ENCODE results near the gene DLG4.

DLG4 gene

DNA sequence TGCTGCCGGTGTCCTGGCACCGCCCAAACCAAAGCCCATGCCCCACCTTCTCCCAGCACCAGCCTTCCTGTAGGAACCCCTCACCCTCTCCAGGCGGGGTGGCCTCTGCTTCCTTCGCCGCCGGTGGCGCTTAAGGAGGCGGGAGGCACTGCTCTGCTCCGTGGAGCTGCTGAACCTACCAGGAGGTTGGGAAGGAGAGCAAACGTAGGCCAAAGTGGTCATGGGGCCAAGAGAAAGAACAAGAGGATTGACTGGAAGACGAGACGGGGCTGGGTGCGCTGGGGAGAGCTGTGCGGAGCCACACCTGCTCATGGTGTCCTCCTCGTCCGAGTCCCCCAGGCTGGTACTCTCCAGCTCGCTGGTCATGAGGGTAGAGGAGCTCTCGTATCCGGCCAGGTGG is 9.9 kb upstream of the DLG4 start:
- DNase-seq (ENCODE audit: low spot score): no peak

- DNase-seq (ENCODE audit: low spot score): no peak
Observed at GRCh38 chr17:7228920-7229319, 9.3 kb upstream of the DLG4 start.

DNA sequence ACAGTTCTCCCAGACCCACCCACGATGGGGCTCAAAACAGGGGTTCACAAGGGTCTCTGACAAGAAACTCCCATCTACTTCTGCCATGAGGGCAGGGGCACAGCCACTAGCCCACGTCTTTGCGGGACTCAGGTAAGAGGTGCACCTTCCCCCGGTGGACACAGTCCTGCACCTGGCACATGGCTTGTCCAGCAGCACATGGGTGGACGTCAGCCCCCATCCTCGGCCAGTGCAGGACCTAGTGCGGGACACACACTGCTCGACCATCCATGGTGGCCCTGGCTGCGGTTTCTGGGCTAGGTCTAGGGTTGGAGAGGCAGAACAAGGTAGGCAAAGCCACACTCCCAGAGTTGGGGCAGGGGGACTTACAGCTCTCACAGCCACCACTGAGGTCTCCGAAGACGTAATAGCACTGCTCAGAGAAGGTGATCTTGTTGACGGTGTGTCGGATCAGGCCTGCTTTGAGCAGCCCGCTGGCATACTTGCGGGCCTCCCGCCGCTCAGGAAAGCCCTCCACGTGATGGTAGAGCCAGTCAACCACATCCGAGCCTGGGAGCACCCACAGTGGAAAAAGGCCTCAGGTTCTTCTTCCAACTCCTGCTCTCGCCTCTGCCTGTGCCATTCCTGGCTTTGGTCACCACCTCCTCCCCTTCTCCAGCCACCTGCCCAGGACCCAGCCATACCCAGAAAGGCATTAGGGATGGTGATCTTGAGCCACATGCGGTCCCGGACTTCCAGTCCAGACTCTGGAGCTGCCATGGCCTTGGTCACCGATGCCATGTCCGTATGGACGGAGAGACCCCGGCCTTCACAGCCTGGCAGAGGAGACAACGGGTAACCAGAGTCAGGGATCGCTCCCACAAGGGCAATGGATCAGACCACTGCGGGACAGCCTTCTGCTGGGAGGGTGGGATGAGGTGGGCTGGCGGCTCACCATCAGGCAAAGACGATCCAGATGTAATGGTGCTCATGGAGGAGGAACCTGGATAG is 7.4 kb upstream of the DLG4 start:
- DNase-seq (ENCODE audit: low spot score): no peak

- no peak for DNase-seq (ENCODE audit: low spot score)
Observed at GRCh38 chr17:7225711-7226331, 6.2 kb upstream of the DLG4 start.

DNA sequence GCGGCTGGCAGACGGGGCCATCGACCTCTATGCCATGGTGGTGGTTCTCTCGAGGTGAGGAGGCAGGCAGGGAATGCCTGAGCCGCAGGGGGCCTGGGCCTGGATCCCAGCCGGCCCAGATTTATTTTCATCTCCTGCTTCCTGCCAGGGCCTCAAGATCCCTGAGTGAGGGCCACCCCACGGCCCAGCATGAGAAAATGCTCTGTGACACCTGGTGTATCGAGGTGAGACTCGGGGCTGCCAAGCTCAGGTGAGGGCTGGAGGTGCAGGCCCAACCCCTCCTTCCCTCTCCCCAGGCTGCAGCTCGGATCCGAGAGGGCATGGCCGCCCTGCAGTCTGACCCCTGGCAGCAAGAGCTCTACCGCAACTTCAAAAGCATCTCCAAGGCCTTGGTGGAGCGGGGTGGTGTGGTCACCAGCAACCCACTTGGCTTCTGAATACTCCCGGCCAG is 5.0 kb upstream of the DLG4 start:
- DNase-seq (ENCODE audit: low spot score): no peak

DNA sequence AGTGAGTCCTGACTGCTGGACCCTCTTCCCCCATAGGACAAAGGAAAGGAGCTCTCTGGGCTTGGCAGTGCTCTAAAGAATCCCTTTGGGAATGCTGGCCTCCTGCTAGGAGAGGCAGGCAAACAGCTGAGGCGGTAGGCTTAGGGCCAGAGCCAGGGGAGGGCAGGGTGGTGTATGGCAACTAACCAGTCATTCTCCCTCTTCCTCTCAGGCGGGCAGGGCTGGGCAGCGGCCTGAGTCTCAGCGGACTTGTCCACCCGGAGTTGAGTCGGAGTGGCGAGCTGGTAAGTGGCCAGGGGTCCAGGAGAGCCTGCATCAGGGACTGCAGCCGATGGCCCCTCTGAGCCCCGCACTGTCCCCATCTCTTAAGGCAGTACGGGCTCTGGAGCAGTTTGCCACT is 4.5 kb upstream of the DLG4 start:
- no peak for DNase-seq (ENCODE audit: low spot score)

DNA sequence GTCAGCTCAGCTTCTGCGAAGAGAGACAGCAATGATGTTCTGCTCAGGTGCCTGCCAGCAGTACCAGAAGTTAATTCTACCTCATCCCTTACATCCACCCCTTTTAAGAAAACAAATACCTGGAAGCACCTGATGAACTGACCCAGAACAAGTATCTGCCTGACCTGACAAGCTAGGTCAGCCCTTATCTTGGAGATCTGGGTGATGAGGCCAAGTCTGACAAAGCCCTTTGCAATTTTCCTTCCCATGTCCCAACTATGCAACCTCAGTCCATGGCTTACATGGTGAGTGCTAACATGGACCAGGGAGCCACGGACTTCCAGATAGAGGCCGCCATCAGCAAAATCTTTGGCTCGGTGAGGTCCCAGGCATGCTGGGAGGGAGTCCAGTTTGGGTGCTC is 3.7 kb upstream of the DLG4 start:
- no peak for DNase-seq (ENCODE audit: low spot score)

GRCh38 chr17:7222972-7223292 is 3.3 kb upstream of the DLG4 start:
- DNase-seq (ENCODE audit: low spot score): no peak

- DNase-seq (ENCODE audit: low spot score): no peak
Observed at GRCh38 chr17:7222093-7222971, 2.7 kb upstream of the DLG4 start.

GRCh38 chr17:7221278-7222092 is 1.8 kb upstream of the DLG4 start:
- DNase-seq (ENCODE audit: low spot score): no peak

GRCh38 chr17:7220593-7221277 is 1.1 kb upstream of the DLG4 start:
- no peak for DNase-seq (ENCODE audit: low spot score)

DNA sequence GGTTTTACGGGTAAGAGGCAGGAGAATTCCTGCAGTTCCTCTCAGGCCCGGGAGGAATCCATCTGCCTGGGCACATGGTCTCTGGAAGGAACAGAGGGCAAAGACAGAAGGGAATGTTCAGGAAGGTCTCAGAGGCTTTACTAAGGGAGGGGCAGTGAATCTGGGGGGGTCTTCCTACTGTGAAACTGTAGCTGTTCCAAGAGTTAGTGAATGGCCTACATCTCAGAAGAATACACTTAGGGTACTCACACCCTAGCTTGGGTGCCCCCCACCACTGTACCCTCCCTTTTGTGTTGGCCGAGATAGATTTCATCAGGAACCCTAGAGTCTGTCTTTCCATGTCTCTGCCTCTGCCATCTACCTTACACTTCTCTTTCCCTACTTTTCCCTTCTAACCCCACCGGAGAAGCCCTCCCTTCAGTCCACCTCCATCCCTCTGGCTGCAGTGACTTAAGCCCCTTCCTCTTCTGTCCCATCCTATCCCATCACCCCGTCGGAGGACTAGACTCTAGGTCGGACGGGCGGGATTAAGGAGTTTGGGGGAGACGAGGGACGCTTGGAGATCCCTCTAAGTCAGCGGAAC is 316 bp downstream of the DLG4 start:
- DNase-seq (ENCODE audit: low spot score): no peak

- DNase-seq (ENCODE audit: low spot score): no peak
Observed at GRCh38 chr17:7218758-7219157, 878 bp downstream of the DLG4 start.

GRCh38 chr17:7218166-7218565 is 1.5 kb downstream of the DLG4 start:
- no peak for DNase-seq (ENCODE audit: low spot score)

DNA sequence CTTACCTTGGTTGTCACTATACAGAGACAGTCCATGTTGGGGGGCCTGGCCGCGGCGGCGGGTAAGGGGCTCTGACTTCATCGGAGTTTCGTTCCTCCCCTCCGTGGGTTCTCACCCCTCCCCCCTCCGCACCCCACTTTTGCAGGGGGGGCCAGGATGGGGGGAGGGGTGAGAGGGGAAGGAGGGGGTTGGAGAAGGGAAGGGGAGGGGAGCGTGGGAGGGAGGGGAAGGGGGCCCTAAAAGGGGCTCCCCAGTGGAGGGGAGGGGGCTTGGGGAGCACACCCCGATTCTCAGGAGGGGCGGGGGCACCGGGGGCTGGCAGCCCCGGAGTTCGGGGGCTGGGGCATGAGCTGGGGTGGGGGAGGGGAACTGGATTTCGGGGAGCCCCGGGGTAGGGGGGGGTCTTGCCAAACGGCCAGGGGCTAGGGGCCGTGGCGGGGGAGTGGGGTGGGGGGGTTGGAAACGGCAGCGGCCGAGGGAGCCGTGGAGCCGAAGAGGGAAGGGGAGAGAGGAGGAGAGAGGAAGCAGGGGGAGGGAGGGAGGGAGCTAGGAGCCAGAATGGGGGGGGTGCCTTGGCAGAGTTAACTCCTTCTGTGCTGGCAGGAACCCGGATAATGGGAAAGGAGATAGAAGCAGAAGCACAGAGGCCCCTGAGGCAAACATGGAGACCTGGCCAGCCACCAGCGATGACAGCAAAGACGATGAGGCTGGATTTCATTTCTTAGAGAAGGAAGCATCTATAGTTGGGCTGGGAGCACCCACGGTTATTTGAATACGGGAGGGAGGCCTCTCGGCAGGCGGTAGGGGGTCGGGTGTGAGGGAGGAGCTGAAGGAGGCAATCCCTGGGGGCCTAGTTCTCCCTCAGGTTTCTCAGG is 2.3 kb downstream of the DLG4 start:
- DNase-seq (ENCODE audit: low spot score): no peak

GRCh38 chr17:7216242-7217112 is 3.2 kb downstream of the DLG4 start:
- DNase-seq (ENCODE audit: low spot score): no peak

- DNase-seq (ENCODE audit: low spot score): no peak
Observed at GRCh38 chr17:7215652-7216180, 3.9 kb downstream of the DLG4 start.

DNA sequence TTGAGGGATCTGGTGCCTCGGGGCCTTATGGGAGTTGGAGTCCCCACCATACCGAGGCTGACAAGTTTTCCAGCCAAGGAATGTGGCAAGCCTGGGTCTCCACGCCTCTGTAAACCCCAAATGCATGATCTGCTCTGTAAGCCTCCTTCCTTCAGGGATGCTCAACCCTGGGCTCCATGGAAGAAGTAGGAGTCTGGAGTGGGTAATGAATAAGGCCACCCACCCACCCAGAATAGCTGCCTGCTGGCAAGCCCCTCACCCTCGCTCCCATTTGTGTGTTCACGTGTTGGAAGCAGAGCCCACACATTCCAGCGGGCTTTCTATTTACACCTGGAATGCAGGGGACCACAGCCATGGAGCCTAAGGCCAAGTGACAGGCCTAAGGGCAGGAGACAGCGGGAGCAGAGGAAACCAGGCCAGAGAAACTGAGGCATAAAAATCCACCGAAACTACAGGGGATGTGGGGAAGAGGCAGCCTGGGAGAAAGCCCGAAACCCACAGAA is 4.4 kb downstream of the DLG4 start:
- DNase-seq (ENCODE audit: low spot score): no peak
